DND-41 (cell line): ENCODE measurements around the gene MAP3K14.

ENCODE experiments used
- ATAC-seq: fragments of 200-7000 bp; cut with Tn5 transposase; 3 replicates; pipeline ENCODE4 v1.9.1; 2021; ENCODE audit warnings: low read depth; ENCODE audit not compliant: insufficient read depth
- DNase-seq: peaks from one replicate; pipeline ENCODE4 v3.0.0-alpha.2; 2020
- H2AFZ ChIP-seq: 2 replicates; pipeline ENCODE4 v1.6.0; 2012; ENCODE audit warnings: low read depth, low read length
- H3K27ac ChIP-seq: 2 replicates; pipeline ENCODE4 v1.5.1; 2012; ENCODE audit warnings: low read length, inconsistent platforms
- H3K27me3 ChIP-seq: fragments of 200-600 bp; sonication (generic); 2 replicates; pipeline ENCODE4 v1.6.0; 2012; ENCODE audit warnings: low read length, mild to moderate bottlenecking, inconsistent platforms; ENCODE audit not compliant: insufficient read depth, poor library complexity
- H3K36me3 ChIP-seq: 2 replicates; pipeline ENCODE4 v1.5.1; 2012; ENCODE audit warnings: low read length, inconsistent platforms; ENCODE audit not compliant: insufficient read depth
- H3K4me1 ChIP-seq: 2 replicates; pipeline ENCODE4 v1.5.1; 2012; ENCODE audit warnings: mild to moderate bottlenecking, low read length; ENCODE audit not compliant: insufficient read depth
- H3K4me2 ChIP-seq: 2 replicates; pipeline ENCODE4 v1.6.0; 2012; ENCODE audit warnings: mild to moderate bottlenecking, moderate library complexity, low read length, inconsistent platforms; ENCODE audit not compliant: insufficient read depth
- H3K4me3 ChIP-seq, 2 experiments: fragments of 200-600 bp in 1 of 2; shearing (Covaris generic) in 1 of 2; 2 replicates each; pipeline ENCODE4 v1.5.1; 2012 to 2016; ENCODE audit warnings: inconsistent platforms in 2 of 2, low read length in 2 of 2, mild to moderate bottlenecking in 2 of 2, low read depth in 1 of 2, moderate library complexity in 1 of 2
- H3K79me2 ChIP-seq: 2 replicates; pipeline ENCODE4 v1.6.0; 2012; ENCODE audit warnings: low read length, inconsistent platforms; ENCODE audit not compliant: insufficient read depth
- H3K9ac ChIP-seq: 2 replicates; pipeline ENCODE4 v1.6.0; 2012; ENCODE audit warnings: low read depth, mild to moderate bottlenecking, inconsistent platforms, low read length, moderate library complexity
- H3K9me3 ChIP-seq: 2 replicates; pipeline ENCODE4 v1.5.1; 2012; ENCODE audit warnings: low read length, moderate library complexity, mild to moderate bottlenecking, inconsistent platforms; ENCODE audit not compliant: insufficient read depth, severe bottlenecking
- H4K20me1 ChIP-seq: 2 replicates; pipeline ENCODE4 v1.6.0; 2012; ENCODE audit warnings: low read length; ENCODE audit not compliant: insufficient read depth
- EZH2 ChIP-seq: IDR thresholded peaks from 3 replicates; pipeline ENCODE4 v1.6.1; 2012; ENCODE audit warnings: borderline replicate concordance, low read depth, mild to moderate bottlenecking, moderate library complexity, low read length, inconsistent platforms; ENCODE audit not compliant: severe bottlenecking
- TF ChIP-seq, protein P1 (sequence below): IDR thresholded peaks from 2 replicates; pipeline ENCODE4 v1.5.1; 2012; ENCODE audit warnings: borderline replicate concordance, low read length, moderate library complexity, mild to moderate bottlenecking; ENCODE audit not compliant: poor library complexity, severe bottlenecking; ENCODE audit errors: extremely low read depth

The MAP3K14 gene

DNA sequence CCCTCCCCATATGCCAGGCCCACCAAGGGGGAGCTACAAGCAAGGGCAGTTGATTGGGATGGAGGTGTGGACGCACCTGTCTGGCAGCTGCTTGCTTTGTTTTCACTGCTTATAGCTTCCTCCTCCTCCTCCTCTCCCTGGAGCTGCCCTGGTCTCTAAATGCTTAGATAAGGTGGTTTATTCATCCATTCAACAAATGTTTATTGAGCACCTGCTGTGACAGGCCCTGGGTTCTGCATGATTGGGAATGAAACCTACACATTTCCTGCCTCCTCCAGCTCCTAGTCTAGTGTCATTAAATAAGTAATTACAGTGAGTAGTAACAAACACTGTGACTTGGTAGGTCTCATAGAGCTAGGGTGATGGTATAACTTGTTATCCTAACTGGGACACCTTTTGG, 17.4 kb upstream of the MAP3K14 start:
- Histone ChIP-seq H3K9me3 (no peaks in the 10 kb centered on the region), H3K4me3 (no peak overlapping the region), H3K79me2 (no peaks in the 10 kb centered on the region), H3K27ac (no peak overlapping the region), H3K27me3 (no peaks in the 10 kb centered on the region), H3K4me2 (no peak overlapping the region), H3K9ac (no peak overlapping the region), H4K20me1 (no peaks in the 10 kb centered on the region), H3K36me3 (no peaks in the 10 kb centered on the region), H2AFZ (no peak overlapping the region), H3K4me1 (no peaks in the 10 kb centered on the region)
- TF ChIP-seq, protein P1, sequence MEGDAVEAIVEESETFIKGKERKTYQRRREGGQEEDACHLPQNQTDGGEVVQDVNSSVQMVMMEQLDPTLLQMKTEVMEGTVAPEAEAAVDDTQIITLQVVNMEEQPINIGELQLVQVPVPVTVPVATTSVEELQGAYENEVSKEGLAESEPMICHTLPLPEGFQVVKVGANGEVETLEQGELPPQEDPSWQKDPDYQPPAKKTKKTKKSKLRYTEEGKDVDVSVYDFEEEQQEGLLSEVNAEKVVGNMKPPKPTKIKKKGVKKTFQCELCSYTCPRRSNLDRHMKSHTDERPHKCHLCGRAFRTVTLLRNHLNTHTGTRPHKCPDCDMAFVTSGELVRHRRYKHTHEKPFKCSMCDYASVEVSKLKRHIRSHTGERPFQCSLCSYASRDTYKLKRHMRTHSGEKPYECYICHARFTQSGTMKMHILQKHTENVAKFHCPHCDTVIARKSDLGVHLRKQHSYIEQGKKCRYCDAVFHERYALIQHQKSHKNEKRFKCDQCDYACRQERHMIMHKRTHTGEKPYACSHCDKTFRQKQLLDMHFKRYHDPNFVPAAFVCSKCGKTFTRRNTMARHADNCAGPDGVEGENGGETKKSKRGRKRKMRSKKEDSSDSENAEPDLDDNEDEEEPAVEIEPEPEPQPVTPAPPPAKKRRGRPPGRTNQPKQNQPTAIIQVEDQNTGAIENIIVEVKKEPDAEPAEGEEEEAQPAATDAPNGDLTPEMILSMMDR: no peak
- TF ChIP-seq EZH2: no peak
- ATAC-seq (no peak), DNase-seq (no peak)

DNA sequence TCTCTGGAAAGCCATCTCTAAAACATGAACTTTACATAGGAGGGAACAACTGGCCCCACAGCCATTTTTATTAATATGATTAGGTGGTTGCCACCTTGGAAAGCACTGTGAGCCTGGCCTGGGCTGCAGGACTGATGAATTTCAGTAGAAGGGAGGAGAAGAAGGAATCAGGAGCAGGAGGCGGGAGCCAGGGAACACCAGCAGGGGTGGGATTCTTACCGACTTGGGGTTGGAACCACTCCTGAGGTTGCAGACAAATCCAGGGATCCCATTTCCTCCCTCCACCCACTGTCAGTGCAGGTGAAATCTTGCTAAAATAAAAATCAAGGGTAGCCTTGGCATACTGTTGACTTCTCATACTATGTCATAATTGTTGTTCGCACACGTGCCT, 16.9 kb upstream of the MAP3K14 start:
- H4K20me1 ChIP-seq: no peaks in the 10 kb centered on the region
- no peak overlapping the region for H3K4me3 ChIP-seq
- H3K27me3 ChIP-seq: no peaks in the 10 kb centered on the region
- no peaks in the 10 kb centered on the region for H3K9me3 ChIP-seq
- no peaks in the 10 kb centered on the region for H3K36me3 ChIP-seq
- TF ChIP-seq, protein P1: no peak
- TF ChIP-seq EZH2: no peak
- no peak for DNase-seq
- H3K4me1 ChIP-seq: no peaks in the 10 kb centered on the region
- no peak overlapping the region for H3K9ac ChIP-seq
- no peak overlapping the region for H2AFZ ChIP-seq
- no peak overlapping the region for H3K4me2 ChIP-seq
- no peak for ATAC-seq
- no peaks in the 10 kb centered on the region for H3K79me2 ChIP-seq
- no peak overlapping the region for H3K27ac ChIP-seq

DNA sequence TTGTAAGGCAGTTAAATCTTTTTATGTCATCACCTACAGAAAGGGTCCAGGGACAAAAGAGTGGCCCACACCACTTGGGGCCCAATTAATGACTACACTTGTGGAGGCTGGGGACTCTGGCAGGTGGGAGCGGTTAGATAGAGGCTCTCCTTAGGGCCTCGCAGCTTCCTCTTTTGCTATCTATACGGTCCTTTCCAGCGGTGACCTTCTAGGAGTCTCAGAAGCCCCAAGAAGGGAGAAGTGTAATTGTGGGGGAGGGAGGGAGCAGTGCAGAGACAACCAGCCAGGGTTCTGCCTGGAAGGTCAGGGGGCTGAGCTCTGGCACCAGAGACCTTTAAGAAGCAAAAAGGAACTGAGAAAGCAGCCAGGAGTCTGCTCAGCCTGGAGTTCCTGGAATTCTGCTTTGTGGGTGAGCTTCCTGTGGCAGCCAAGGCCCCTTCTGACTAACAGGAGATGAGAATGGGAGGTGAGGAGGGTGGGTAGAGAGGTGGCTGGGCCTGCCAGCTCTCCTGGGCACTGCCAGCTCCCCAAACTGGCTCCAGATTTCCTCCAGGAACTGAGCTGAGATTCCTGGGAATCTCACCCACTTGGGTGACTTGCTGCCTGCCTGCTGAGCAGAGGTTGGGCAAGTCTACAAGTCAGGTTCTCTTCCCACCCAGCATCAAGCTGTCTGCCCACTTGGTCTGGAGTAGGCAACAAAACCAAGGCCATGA, 16.3 kb upstream of the MAP3K14 start:
- H3K79me2 ChIP-seq: no peaks in the 10 kb centered on the region
- no peak overlapping the region for H3K4me2 ChIP-seq
- no peaks in the 10 kb centered on the region for H4K20me1 ChIP-seq
- H3K9me3 ChIP-seq: no peaks in the 10 kb centered on the region
- no peak overlapping the region for H3K27ac ChIP-seq
- ATAC-seq (no peak), DNase-seq (no peak)
- H3K27me3 ChIP-seq: no peaks in the 10 kb centered on the region
- no peak overlapping the region for H3K9ac ChIP-seq
- H3K4me3 ChIP-seq: no peak overlapping the region
- H2AFZ ChIP-seq: no peak overlapping the region; the same call in 1 of the 2 replicates
- TF ChIP-seq, protein P1: no peak
- no peak for TF ChIP-seq EZH2
- no peaks in the 10 kb centered on the region for H3K36me3 ChIP-seq
- no peaks in the 10 kb centered on the region for H3K4me1 ChIP-seq
